Spleen (tissue), 7 donors: ENCODE results near the gene AGPAT4.

Source experiments
- CTCF ChIP-seq, 11 experiments: fragments of 200-600 bp in 7 of 11; fragments of 450-650 bp in 4 of 11; sonication (generic) in 4 of 11; IDR thresholded peaks in 8 of 11; conservative IDR thresholded peaks in 3 of 11; 1 replicate in 7 of 11; 2 replicates in 4 of 11; pipeline versions ENCODE4 v1.4.0 to v1.8.0; 2016 to 2021; ENCODE audit warnings: antibody characterized with exemption in 11 of 11, inconsistent platforms in 4 of 11, mild to moderate bottlenecking in 1 of 11
- POLR2AphosphoS5 ChIP-seq, 3 donors: sonication (generic); formaldehyde crosslinking; IDR thresholded peaks; one replicate each; pipeline ENCODE4 v1.5.1; 2017; ENCODE audit warnings: antibody characterized with exemption in 3 of 3
- donor health status: DM: no; HTN: no; CAD: no; lungs with moderate emphysema.
- donor health status: DM: no; HTN: no; CAD: no.
- donor health status: DM: no; HTN: no; CAD: no.

GRCh38 chr6:161308075-161308655 lies 34.3 kb upstream of the AGPAT4 start:
- TF ChIP-seq CTCF (IDR thresholded peaks at IDR 0.05 in 8 of 11, conservative IDR thresholded peaks at IDR 0.05 in 3 of 11) (no peak), POLR2AphosphoS5 (IDR thresholded peaks at IDR 0.05) (no peak)
